A172 (cell line): Measurements from ENCODE around the gene OLFM2. TPM values are rescaled to one million over a fixed set of nuclear protein-coding genes. Genes with fewer than 3 reads are reported as not detected.
"Not testable (repeated sequence)": the region's sequence is repeated elsewhere in the genome, so short reads cannot be mapped to it uniquely, and the experiment has no call there.

Source experiments
- DNase-seq: peaks from one replicate; pipeline ENCODE4 v3.0.0-alpha.2; 2015; ENCODE audit warnings: low spot score
- total RNA-seq: library from RNA; depleted of rRNA; stranded (reverse); fragments of >200 nt; shearing (Covaris generic); gene quantifications from 2 replicates; pipeline ENCODE4 v1.2.3, GENCODE V29; 2014; rRNA removed

Gene OLFM2
- total RNA-seq, 1 experiment from 2014 or later, result 2.2 TPM

GRCh38 chr19:9834307-9834725 lies 102.0 kb downstream of the OLFM2 start:
- DNase-seq, result no peak

- no peak for DNase-seq
Measured at GRCh38 chr19:9828551-9829063, 107.7 kb downstream of the OLFM2 start.

GRCh38 chr19:9827289-9828238 lies 108.8 kb downstream of the OLFM2 start, which contains the start of gene UBL5:
Gene UBL5 (plus strand): TSS chr19:9827918. CDS start chr19:9828338, 420 bp downstream.
- peak; percentile 82 for DNase-seq

- DNase-seq, result no peak
Measured at GRCh38 chr19:9823816-9824215, 112.5 kb downstream of the OLFM2 start.

- not testable (repeated sequence) for DNase-seq
Measured at GRCh38 chr19:9820034-9820433, 116.3 kb downstream of the OLFM2 start.

- no peak for DNase-seq
Measured at GRCh38 chr19:9819596-9819909, 116.8 kb downstream of the OLFM2 start.

GRCh38 chr19:9818734-9819595 lies 117.3 kb downstream of the OLFM2 start, which contains the start of gene FBXL12:
Gene FBXL12 (minus strand): TSS chr19:9819079. CDS start chr19:9818813, 266 bp downstream.
- DNase-seq, result peak; percentile 98

- no peak for DNase-seq
Measured at GRCh38 chr19:9818175-9818733, 118.1 kb downstream of the OLFM2 start.

- DNase-seq, result no peak
Measured at GRCh38 chr19:9811139-9811538, 125.2 kb downstream of the OLFM2 start.

- DNase-seq, result no peak
Measured at GRCh38 chr19:9808855-9809824, 127.2 kb downstream of the OLFM2 start.

GRCh38 chr19:9806803-9807202 lies 129.5 kb downstream of the OLFM2 start:
- no peak for DNase-seq

Other genes starting within 250 kb of the OLFM2 start
- 1.2 and 3.8 TPM in 2 replicates for gene ZNF846, start 167.8 kb downstream of the OLFM2 start, total RNA-seq
- gene FBXL12, start 117.4 kb downstream of the OLFM2 start, total RNA-seq, result 17.3 and 18.1 TPM in 2 replicates
- 506 and 560 TPM in 2 replicates for gene UBL5, start 108.6 kb downstream of the OLFM2 start, total RNA-seq
- 231 and 232 TPM in 2 replicates for gene PIN1, start 101.2 kb downstream of the OLFM2 start, total RNA-seq
- 0.02 and 0.22 TPM in 2 replicates for gene COL5A3, start 74.0 kb upstream of the OLFM2 start, total RNA-seq
- gene RDH8, start 77.0 kb upstream of the OLFM2 start, total RNA-seq, result not detected in 2 replicates
- 16.5 and 20.4 TPM in 2 replicates for gene SHFL, start 149.8 kb upstream of the OLFM2 start, total RNA-seq
- 0.47 and 0.86 TPM in 2 replicates for gene ANGPTL6, start 166.2 kb upstream of the OLFM2 start, total RNA-seq
- 27.6 and 34.6 TPM in 2 replicates for gene PPAN, start 169.8 kb upstream of the OLFM2 start, total RNA-seq
- 1.5 and 2.9 TPM in 2 replicates for gene P2RY11, start 175.2 kb upstream of the OLFM2 start, total RNA-seq
- 305 and 379 TPM in 2 replicates for gene EIF3G, start 183.4 kb upstream of the OLFM2 start, total RNA-seq